ENCODE results near the gene NOC2L.

NOC2L gene

DNA sequence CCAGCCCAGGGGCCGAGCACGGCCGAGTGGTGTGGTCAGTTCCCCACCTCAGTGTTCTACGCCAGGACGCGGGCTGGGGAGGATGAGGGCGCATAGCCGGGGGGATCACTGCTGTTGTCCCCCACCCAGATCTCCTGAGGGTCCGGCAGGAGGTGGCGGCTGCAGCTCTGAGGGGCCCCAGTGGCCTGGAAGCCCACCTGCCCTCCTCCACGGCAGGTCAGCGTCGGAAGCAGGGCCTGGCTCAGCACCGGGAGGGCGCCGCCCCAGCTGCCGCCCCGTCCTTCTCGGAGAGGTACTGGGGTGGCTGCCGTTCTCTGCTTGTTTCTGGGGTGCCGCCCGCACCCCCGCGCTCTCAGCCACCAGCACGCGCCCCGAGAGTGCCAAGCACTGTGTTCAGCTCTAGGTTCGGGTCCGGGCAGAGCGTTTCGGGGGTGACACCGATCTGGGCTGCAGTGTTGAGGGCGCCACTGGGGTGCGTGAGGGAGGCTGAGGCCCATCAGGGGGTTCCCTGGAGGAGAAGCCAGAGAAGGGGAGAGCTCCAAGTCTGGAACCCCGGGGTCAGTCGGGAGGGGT, 18.0 kb downstream of the NOC2L start:
- DNase-seq: no peak

DNA sequence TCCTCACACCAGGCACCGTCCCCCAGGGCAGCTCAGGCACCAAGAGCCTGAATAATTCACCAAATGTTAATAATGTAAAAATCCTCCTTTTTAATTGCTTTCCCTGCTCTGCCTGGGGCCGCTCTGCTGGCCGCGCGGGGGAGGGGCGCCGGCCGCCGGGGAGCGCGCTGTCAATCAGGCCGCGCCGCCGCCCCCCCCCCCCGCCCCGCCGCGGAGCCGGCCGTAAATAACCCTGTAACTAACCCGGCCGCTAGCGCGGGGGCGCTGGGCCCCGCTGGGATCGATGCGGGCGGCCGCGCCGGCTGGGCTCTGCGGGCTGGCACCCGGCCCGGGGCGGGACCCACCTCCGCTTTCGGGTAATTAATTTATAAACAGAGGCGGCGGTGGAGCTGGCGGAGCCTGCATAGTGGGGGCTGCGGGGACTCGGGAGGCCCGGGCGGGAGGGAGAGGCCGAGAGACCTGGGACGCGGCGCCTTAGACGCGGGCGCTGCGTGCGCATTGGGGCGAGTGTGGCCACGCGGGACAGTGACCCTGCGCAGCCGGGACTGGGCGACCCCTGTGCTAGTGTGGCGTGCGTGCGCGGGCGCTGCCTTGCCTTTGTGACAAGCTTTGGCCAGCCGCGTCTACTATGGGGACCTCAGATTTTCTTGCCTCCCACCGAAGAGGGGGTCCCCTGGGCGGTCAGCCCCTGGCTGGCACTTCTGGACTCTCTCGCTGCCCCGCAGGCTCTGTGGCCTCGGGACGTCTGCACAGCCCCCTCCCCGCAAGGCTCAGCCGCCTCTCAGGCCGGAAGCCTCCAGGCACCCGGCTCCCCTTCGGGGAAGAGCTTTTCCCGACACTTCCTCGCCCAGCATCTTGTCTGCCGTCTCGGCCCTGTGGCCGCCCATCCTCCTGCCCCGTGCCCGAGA, 18.7 kb downstream of the NOC2L start:
- DNase-seq: peak; percentile 49

DNA sequence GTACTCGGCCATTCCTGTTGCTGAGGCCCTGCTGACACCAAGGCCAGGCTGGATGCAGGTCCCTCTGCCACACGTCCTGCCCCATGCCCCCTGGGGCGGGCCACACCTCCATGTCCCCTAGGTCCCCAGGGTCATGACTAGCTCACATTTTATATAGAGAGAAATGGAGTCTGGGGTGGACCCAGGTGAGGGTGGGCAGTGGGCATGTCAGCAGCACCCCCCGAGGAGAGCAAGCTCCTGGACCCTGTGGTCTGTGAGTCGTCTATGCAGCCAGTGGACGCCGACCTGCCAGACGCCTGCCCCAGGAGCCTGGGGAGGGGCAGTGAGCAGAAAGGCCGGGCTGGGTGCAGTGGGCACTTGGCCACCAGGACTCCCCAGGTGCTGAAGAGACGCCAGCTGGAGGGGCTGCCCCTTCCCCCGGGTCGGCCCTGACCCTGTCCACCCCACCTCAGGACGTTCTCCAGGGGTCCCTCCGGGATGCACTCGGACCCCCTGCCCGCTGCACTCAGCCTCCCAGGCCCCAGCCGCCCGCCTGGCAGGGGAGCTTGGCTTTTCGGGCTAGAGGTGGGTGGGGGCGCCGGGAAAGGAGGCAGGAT, 19.4 kb downstream of the NOC2L start:
- no peak for DNase-seq

DNA sequence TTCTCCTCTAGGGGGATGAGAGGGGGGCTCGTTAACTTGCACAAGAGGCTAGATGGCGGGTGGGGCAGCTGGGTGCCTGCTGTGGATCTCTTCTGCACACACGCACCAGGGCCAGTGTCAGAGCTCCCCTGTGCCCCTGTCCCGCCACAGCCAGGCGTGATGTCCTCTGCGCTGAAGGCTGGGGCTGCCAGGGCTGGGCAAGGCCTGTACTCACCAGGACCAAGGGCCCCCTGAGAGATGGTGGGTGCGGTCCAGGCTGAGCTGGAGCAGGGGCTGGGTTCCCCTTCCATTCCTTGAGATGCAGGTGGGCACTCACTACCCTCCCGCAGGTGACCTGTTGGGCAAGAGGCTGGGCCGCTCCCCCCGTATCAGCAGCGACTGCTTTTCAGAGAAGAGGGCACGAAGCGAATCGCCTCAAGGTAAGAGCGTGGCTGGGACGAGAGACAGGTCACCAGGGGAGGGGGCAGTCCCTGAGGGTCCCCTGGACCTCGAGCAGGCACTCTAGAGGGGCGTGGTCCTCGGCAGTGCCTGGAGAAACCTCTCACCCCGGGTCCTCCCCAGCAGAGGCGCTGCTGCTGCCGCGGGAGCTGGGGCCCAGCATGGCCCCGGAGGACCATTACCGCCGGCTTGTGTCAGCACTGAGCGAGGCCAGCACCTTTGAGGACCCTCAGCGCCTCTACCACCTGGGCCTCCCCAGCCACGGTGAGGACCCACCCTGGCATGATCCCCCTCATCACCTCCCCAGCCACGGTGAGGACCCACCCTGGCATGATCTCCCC, 20.2 kb downstream of the NOC2L start:
- DNase-seq: no peak

DNA sequence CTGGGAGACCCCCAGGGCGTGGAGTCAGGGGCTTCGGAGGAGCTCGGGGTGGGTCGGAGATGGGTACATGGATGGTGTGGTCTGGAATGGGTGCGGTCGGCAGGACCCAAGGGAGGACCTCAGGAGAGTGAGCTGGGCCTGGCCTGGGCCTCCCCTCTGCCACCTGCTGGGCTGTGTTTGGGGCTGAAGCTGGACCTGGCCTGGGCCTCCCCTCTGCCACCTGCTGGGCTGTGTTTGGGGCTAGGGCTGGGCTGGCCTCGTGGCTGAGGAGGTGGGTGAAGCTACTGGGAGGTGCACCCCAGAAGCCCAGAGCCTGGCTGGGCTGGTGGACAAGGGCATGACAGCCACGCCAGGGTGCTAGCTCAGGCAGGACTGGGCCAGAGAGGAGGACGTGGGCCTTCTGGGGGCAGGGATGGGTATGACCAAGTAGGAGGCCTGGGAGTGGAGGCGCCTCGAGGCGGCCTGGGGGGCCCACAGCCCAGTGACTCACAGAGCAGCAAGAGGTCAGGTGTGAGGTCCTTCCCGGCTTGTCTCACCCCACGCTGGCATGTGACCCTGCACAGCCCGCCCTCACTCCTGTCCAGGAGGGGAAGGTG, 20.9 kb downstream of the NOC2L start:
- DNase-seq: peak; percentile 47

DNA sequence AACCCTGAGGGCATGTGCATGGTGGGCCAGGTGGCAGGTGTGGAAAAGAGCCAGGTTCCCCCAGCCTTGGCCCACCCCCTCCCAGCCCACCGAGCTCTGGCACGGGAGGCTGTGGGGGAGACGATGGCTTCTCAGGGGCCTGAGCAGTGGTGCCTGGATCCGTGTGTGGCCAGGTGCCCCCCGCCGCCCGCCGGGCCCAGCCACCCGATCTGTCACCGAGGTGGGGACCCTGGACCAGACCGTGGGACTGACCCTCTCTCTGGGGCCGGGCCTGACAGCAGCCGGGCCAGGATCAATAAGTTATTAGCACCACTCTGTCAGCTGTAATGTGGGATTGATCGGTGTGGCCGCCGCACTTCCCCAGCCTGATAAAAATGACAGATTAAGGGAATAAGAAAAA, 21.5 kb downstream of the NOC2L start:
- no peak for DNase-seq

DNA sequence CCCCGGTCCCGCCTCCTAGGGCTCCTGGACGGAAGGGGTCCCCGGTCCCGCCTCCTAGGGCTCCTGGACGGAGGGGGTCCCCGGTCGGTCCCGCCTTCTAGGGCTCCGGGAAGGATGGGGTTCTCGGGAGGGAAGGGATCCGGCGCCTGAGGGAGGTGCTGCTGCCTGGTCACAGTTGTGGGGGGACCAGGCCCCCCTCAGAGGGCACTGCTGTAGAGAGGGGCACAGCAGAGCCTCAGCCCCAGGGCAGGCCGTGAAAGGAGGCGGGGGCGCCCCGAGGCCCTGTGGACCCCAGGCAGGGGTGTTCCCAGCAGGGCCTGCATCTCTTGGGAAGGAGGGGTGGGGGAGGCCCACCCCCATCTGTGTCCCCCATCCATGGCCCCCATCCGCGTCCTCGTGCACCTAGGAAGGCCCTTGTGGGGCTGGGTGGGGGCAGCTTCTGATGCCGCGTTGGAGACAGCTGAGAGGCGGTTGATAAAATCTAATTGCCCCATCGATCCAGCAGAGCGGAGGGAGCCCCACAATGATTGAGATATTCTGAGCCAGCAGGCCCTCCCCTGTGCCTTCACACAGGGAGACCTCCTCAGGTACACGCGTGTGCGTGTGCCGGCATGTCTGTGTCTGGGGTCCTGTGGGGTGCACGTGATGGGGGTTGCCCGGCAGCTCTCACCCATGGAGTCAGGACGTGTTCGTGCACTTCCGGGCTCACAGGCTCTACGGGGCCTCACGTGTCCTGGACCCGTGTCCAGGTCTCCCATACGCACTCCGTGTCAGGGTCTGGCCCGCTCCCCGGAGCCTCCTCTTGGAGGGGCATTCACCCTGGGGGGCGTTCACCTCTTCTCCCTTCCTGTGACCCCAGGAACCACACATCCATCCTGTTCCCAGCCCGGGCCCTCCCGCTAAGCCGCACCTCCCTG, 22.4 kb downstream of the NOC2L start:
- no peak for DNase-seq

DNA sequence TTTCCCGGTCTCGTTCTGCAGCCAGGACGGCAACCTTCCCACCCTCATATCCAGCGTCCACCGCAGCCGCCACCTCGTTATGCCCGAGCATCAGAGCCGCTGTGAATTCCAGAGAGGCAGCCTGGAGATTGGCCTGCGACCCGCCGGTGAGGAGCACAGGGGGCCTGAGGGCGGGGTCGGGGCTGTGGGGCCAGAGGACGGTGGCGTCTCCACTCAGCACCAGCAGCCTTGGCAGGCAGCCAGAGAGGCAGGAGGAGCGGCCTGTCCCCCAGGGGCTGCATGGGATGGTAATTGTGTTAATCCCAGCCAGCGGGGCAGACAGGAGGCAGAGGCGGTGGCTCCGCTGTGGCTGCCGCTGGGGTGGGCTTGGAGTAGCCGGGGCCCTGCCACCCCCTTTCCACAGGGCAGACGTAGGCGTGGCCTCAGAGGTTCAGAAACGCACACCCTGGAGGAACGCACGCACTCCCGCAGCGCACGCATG, 23.3 kb downstream of the NOC2L start:
- DNase-seq: no peak

DNA sequence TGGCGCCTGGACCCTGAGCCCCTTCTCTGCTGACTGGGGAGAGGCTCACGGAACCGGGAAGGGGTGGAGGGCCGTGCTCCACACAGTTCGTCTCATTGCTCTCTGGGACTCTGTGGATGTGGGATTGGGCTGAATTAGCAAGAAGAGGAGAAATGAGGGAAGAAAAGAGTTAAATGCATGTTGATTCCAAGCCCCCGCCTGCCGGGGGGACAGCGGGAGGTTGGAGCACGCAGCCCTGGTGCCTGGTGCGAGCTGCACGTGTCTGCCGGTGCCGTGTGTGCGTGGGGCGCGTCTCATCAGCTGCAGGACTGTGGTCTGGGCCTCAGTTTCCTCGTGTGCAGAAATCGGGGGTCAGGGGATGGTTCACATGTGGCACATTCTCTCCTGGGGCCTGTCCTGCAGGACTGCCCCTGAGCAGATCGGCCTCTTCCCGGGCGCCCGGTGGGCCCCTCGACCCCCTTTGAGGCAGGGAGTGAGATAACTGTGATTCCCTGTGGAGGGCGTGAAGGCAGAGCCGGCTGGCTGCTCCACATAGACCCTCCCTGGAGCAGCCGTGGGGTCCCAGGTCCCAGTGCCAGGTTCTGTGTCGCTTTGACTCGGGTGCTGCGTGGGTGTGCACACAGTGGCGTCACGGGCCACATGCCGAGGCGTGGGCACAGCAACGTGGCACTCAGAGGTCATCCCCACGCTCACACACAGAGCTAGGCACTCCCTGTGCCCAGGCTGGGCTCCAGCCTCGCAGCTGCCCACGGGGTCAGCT, 23.9 kb downstream of the NOC2L start:
- DNase-seq: no peak

DNA sequence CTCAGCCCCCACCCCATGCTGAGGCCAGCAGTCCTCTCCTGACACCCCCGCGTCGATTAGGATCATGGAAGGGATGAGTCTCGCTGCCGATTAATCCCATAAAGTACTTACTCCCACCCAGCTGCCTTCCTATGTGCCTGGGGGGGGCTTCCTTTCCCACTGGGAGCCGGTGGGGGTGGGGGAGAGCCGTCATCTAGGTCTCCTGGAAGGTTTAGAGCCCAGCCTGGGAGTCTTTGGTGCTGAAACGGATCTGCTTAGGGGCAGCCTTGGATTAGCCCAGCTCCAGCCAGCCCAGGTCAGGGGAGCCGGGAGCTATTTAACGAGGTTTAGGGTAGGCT, 25.5 kb downstream of the NOC2L start:
- no peak for DNase-seq

DNA sequence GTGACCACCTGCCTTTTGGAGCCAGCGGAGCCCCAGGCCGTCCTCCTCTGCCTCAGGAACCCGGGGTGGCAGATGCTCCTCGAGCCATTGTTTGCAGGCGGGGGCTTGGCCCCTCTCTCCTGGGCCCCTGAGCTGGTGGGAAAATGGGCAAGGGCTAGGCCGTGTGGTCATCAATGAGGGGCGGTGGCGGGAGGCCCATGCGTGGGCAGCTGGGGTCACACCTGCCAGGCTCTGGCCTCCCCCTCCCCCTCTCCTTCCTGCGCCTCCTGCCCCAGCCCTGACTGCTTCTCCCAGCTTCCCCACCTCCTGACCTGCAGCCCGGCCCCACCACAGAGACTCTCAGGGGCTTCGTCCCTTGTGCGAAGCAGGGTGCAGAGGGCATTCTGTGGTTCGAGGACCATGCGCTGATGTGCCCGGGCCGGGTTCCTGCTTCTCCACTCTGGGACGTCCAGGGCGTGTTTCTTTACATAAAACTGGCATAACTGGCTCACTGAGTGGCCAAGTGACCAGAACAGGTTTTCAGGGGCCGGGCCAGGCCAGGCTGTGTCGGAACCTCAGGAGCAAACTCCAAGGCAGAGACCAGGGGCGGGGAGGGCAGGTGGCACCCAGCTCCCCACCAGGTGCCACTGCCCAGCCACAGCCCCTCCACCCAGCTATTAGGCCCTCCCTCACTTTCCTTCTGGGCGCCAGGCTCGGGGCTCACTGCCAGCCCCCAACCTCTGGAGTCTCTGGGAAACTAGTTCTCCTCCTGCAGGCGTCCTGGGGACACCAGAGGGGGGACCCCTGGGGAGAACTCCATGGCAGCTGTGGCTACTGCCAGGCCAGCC, 26.1 kb downstream of the NOC2L start:
- DNase-seq: no peak

DNA sequence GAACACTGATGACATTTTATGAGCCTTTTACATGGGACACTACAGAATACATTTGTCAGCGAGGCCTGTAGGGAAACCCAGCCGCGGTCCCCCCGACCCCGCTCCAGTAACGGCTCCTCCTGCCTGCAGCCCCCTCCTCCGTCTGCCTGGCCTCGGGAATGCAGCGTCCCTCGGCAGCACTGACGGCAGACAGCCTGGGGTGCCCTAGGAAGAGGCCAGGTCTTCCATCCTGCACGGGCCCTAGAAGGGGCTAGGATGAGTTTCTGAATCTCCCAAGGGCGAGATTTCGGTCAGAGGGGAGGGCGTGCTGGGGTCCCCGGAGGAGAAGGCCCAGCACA, 26.9 kb downstream of the NOC2L start:
- DNase-seq: no peak

DNA sequence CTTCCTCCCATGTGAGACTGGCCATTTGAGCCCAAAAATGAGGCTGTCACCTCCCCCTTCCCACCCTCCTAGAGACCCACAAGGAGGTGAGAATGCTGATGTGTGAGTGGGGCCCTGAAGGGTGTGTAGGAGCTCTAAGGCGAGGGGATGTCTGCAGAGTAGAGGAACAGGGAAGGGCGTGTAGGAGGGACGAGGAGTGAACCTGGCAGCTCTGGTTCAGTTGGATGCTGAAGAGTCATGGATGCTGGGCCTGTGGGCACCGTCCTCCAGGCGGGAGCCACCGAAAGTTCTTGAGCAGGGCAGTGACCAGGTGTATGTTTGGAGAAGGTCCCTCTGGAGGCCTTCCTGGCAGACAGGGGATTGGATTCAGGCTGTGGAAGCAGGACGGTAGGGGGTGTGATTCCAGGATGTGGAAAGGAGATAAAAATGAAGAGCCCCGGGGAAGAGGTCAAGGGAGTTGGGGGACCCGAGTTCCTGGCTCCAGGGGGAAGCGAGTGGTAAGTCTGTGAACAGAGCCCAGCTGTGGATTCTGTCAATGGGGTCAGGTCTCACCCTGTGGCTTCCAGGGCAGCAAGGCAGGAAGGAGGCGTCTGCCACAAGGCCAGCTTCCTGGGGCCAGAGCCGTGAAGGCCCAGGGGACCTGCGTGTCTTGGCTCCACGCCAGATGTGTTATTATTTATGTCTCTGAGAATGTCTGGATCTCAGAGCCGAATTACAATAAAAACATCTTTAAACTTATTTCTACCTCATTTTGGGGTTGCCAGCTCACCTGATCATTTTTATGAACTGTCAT, 27.5 kb downstream of the NOC2L start:
- no peak for DNase-seq

DNA sequence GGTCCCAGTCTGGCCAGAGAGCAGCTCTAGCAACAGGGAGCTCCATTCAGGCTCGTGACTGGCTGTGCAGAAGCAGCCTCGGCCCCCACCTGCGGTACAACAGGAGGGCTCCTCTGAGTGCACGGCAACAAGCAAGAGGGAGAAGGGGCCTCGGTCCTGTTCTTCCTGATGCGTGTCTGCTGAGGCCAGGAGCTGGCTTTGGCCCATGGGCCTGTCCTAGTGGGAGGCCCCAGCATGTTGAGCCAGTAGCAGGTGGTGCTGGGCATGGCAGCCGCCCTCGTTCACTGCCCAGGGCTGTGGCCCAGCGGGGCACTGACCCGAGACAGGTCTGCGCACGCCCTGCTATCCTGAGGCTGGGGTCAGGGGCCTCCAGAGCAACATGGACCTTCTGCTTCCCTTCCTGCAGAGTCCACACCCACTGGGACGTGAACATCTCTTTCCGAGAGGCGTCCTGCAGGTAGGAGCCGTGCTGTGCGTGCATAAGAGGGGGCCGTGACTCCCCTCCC, 28.4 kb downstream of the NOC2L start:
- DNase-seq: no peak

DNA sequence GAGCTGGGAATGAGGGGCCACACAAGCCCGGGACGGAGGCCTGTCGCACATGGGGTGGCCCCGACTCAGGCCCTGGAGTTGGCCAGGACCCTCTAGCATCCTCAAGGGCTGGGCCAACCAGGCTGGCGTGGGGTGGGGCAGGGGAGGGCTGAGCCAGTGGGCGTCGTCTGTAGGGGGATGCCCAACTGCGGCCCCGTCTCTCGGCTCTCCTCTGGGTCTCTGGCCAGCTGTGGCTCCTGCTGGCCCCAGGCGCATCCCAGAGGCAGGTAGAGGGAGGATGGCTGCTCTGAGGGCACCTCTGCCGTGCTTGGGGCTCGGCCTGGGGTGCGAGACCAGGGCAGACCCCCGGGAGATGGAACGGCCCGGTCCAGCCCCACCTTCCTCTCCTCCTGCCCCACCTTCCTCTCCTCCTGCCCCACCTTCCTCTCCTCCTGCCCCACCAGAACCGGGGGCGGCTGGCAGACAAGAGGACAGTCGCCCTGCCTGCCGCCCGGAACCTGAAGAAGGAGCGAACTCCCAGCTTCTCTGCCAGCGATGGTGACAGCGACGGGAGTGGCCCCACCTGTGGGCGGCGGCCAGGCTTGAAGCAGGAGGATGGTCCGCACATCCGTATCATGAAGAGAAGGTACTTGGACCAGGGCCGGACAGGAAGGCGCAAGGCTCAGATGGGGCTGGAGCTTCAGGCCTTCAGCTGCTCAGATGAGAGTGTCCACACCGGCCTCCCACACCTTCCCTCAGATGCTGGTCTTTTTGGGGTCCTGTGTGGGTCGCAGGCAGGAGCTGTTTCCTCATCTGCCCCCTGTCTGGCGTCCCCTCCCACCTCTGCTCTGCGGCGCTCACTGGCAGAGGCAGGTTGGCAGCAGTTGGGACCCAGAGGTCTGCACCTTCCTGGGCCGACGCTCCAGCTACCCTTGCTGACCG, 29.1 kb downstream of the NOC2L start:
- no peak for DNase-seq

DNA sequence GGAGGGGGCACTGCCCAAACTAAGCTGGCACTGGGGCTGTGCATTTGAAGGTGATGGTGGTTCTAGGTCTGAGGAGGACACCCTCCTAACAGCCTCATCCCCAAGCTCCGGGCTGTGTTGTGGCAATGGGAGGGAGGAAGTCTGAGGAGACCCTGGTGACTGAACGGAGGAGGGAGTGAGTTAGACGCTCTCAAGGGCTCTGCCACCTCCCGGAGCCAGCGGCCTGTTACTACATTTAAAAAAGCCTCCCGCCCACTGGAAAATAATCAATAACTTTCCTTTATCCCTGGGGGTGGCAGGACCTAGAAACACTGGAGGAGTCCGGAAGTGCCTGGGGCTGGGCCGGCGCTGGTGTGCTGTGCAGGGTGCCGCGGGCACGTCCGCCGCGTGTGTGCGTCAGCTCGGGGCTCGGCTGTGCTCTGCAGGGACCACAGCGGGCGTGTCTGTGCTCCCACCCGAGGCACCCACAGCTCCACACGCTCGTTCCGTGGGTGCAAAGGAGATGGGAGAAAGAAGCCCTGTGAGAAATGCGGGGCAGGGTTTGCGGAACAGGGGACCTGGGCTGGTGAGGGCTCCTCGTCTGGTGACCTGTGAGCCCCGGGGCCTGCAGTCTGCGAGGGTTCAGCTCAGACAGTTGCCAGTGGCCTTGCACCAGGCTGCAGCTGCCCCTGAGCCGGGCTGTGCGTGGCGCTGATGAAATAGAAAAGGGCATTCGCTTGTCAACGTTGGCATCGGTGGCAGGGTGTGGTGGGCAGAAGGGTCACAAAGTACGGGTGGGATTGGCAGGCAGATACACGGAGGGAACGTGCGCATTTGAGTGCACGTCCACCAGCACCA, 30.0 kb downstream of the NOC2L start:
- no peak for DNase-seq

DNA sequence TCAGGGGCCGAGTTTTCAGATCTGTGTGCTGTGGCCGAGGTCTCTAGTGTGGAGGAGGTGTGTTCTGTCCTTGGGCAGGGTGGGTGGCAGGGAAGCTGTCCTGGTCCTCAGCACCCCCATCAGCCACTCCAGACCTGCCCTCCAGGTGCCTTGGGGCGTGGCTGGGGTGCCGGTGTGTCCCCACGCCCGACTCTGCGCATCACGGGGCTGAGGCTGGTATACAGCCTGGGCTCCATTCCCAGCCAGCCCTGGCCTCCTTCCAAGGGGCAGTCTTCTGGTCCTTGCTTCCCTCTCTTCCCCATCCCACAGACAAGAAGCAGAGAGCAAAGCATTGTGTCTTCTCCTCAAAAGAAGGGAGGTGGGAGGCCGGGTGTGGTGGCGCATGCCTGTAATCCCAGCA, 31.3 kb downstream of the NOC2L start:
- no peak for DNase-seq
